GM18526 (cell line): ENCODE results near the gene CHURC1.

Experiments
- POLR2A ChIP-seq: IDR thresholded peaks from 3 replicates; pipeline ENCODE4 v1.6.1; 2011; ENCODE audit not compliant: insufficient read length; ENCODE audit errors: extremely low read depth

Gene CHURC1

DNA sequence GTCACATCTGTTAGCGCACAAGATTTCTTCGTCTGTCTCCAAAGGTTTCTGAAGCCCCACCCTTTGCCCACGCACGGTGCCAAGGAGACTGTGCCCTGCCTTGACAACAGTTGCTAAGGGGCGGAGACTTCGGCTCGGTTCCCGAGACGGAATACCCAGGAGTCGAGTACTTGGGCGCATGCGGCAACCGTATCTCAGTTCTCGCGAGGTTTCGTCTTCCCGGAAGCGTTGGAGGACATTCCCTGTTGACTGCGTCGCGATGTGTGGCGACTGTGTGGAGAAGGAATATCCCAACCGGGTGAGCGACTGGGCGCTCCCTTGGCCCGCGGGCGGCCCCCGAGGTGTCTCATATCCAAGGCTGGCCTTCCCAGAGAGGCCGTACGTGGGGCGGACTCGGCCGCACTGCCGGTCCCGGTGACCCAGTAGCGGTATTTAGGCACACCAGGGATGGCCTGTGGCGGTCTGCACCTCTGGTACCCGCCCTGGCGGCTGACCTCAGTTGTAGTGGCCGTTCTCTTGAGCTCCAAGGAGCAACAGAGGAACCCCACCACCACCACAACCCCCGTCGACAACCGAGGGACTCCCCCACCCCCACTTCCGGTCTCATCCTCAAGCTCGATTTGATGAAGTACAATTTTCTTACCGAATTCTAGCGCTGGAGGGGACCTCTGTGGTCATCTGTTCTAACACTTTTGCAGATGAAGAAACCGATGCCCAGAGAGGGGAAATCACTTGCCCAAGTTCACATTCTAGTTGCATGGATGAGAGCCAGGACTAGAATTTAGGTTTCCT lies at the start of gene CHURC1:
TSS of gene CHURC1 (plus strand) at position 219 of the 792 bp plus-strand sequence. CDS start at position 260, 41 bp downstream.
- peak; percentile 94 for TF ChIP-seq POLR2A

DNA sequence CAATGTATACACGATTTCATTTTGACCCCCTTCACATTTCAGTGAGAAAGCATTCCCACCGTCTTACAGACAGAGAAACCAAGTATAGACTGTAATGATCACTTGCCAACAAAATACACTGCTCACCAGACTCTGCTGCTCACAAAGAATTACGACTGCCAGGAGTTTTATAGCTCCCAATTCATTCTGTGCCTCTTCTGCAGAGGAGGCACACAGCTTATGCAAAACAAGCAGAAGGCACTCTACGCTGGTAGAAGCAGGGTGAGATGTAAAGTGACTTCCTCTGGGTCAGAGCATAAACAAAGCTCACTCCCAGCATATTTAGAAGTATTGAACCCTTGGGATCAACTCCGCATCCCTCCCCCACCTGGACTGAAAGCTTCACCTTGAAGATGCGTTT lies 49.1 kb upstream of the CHURC1 start:
- TF ChIP-seq POLR2A, result no peak

DNA sequence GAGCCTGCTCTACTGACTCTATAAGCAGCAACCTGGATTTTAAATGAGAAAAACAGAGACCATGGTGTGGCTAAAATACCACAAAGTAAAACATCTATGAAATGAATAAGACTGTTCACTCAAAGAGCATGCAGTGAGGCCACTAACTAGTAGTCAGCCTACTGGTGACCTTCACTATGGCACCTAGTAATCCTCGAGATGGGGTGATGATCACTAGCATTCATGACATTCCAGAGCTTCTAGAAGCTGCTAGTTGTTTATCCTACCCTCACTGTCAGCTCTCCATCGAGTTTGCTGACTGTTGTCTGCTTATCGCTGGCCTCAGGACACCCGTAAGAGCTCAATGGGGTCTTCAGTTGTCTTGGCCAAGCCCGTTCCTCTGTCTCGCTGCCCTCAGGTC lies 48.3 kb upstream of the CHURC1 start:
- no peak for TF ChIP-seq POLR2A

DNA sequence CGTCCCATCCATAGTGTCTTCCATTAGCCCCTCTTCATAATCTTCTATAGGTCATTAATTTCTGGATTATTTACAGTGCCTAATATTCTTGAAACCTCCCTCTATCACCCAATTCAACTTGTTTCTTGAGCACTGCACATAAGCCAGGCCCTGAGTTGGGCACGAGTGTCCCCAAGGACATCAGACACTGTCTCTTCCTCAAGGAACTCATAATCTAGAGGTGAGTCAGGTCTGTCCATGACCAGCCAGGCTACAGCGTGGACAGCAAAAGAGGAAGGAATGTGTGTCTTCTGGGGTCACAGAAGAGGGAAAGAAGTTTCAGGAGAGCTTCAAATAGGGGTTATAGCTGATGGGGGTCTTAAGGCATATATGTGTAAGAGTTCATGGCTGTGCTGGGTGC lies 47.1 kb upstream of the CHURC1 start:
- no peak for TF ChIP-seq POLR2A

DNA sequence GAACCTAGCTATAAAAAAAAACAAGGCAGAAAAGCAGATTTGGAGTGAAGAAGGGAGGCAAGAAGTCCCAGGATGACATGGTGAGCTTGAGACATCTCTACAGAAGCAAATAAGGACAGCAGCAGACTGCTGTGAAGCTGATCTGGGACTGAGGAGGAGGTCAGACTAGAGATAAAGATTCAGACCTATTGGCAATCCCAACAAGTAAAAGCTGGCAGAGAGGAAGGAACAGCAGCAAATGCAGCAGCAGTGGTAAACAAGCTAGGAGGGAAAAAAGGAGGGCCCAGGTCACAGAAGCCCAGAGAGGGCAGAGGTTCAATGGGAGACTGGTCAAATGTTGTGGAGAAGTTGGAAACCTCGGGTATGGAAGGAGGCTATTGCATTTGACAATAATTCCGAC lies 45.9 kb upstream of the CHURC1 start:
- TF ChIP-seq POLR2A, result no peak

DNA sequence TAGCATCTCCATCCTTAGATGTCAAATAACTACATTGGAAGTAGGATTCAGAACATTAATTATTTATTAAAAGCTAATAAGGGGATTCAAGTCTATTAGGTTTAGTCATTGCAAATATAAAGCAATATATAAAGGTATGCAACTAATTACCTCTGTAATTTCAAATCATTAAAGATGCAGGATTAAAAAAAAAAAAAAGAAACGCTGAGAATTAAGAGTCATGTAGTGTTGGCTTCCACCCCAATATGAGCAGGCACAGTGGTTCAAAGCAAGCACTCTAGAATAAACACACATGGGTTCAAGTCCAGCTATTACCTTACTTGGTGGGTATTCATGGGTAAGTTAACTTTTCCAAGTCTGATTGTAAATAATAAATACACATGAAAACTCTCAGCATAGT lies 45.4 kb upstream of the CHURC1 start:
- TF ChIP-seq POLR2A, result no peak

DNA sequence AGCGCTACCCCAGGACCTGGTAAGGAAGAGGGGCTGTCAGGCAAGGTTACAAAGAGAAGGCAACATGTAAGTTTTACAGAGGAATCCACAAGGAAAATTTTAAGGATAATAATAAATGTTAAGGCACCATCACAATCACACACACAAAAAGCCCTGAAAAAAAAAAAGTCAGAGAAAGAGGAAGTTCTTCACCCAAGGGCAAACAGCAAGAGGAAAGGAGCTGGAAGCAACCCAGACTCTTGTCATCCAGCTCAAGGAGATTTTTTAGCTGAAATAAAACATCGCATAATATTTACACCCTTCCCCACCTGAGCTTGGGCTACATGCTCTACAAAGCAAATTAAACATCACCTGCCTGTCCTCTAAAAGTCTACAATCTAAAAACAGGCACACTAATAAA lies 44.1 kb upstream of the CHURC1 start:
- no peak for TF ChIP-seq POLR2A

DNA sequence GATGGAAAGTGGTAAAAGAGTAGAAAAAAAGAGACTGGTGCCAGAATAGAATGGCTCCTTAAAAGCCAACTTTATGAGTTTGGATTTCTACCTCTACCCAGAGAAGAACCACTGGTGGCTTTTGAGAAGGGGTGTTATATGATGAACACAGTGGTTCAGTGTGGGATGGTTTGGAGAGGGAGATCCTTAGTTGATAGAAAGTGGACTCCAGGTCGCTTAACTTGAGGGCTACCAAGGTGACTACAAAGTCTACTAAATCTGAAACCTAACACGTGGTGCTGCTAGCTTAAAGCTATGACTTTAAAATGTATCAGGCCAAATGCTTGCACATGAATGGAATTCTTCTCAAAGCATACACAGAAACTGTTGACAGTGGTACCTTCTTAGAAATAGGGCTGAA lies 42.9 kb upstream of the CHURC1 start:
- no peak for TF ChIP-seq POLR2A

DNA sequence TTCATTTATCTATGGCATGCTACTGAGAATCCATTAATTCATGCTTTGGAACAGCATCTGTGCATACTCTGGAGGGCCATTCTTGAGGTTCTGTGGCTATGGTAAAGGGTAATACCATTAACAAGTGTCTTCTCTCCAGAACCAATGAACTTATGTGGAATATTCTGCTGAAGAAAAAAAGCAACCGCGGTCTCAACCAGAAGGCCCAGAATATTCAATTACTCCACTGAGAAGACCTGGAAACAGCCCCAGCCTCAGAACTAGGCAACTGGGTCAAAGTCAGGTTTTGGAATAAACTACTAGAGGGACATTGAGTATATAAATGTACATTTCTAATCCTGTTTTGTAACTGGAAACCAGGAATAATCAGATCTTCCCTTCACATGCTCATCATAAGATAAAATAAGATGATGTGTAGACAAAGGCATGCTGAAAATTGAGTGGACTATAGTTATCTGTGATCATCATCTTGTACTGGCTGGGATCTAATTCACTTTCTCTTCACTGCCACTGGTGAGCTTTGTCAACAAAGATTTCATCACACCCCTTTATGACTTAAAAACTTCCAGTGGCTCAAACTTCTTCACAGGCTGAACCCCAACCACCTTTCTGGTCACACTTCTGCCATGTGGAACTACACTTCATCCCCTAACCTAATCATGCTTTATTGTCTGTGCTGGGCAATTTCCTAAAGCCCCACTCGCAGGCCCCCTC lies 40.6 kb upstream of the CHURC1 start:
- TF ChIP-seq POLR2A, result no peak

DNA sequence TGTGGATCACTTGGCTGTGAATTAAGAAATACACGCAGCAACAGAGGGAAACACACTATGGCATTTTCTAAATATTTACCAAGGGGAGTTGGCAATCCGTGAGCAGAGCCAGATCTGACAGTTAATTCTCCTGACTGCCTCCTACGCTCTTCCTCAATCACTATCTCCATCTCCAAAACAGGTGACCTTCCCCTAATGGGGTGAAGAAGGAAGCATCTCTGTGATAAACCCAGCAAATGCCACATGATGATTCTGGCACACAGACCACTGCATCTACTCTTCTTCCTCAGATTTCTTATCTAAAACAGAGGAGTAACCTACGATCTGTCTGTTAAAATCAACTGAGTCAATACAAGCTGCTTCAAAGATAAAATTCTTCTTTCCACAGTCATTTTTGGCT lies 38.9 kb upstream of the CHURC1 start:
- TF ChIP-seq POLR2A, result no peak

DNA sequence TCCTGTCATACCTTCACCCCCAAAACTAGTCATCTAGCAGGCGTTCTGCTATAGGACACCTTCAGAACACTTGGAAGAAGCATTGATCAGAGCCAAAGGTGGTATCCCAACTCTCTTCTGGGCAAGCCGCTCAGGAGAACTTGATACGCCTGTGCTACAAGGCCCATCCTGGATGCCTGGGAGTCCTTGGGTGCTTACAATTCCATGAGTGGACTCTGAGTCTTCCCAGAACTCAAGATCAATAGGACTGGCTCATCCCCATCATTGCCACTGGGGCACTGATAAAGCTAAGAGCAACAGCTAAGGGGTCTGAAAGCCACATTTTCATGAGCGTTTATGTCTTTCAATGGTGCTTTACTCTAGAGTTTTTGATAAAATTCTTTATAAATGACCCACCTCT lies 36.4 kb upstream of the CHURC1 start:
- TF ChIP-seq POLR2A, result no peak

DNA sequence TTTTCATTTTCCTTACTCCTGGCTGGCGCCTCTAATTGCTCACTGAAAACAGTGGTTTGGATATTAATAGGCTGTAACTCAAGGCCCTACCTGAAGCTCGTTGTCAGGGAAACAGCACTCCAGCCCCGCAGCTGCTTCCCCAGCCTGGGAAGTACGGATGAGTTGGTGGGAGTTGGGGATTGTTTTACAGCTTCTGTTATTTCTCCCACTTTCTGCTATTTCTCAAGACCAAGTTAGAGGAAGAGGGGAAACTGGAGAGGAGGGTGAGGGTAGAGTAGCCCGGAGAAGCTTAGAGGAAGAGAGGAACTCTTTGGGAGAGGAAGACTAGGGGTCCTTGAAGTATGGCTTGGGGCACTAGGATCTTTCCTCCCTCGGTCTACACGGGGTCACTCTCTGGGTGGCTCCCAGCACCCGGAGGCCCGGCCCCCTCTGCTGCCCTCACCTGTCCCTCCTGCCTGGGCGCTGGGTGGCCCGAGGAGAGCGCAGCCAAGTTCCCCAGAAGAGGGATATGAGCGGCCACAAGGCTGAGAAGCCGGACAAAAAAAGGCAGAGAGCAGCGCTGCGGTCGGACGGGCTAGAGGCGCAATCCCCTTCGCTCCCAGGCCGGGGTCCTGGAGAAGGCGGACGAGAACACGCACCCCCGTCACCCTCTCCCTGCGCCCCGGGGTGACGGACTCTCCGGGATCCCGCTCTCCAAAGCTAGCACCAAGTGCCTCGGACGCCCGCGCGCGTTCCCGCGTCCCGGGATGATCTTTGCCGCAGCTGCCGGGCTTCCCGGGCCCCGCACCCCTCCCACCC lies 35.2 kb upstream of the CHURC1 start:
- no peak for TF ChIP-seq POLR2A

DNA sequence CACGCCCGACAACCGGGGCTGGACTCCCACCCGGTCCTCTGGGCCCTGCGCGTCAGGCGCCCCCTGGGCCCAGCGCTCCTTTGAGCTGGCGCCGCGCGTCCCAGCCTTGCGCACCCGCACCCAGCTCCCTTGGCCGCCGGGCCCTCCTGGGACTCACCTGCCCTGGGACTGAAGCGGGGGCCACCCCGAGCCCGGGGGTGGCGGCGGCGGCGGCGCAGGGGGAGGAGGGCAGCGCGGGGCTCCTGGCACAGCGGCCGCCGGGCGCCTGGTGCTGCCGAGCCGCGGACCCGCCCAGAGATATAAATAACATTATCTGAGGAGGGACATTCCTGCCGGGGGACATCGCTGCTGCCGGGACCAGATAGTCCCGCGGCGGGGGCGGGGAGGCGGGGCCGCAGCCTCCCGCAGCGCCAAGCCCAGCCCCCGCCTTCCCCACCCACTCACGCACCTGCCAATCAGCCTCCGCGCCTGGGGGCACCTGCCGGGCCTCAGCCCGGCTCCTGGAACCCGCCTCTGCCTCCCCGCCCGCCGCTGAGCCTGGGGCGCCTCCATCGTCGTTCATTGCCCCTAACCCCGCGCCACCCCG lies 34.5 kb upstream of the CHURC1 start, which contains the start of gene SPTB:
TSS of gene SPTB (minus strand) at position 273 of the 586 bp plus-strand sequence. CDS start 56,813 bp downstream, outside the sequence.
- no peak for TF ChIP-seq POLR2A

DNA sequence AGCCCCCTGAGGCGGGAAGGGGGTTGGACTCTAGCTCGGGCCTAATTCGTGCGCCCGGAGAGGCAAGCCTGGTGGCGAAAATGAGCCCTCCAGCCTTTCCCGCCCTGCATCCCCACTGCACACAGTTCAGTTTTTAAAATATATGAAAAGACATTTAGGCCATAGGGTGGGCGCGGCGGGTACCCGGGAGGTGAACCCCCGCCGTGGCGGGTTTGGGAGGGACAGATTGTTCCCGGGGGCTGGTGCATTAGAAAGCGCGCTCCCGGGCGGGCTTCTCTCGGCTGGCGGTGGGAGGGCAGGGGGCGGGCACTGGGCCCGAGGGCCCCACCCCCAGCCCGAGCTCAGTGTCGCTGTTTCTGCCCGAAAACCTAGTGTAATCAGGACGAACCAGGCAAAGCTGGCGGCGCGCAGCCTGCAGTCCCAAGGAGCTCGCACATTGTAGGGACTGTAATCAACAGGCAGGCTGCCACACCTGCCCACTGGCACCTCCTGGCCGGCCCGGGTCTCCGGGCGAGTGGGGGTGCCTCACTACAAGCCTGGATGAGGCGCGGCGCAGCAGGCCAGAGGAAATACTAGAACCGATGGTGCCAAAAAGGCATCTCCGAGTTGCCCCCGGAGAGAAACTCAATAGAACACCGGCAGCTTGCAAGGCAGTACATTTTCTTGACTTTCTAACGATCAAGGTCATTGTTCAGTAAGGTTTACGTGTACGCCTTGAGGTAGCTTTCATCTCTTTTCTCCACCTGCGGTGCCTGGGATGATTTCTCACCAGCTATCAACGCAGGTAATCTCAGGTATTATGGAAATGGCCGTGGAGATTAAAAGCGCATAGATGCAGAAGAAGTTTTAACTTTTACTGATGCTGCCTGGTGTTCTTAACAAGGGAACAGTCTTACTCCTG lies 33.8 kb upstream of the CHURC1 start:
- no peak for TF ChIP-seq POLR2A
